Kidney epithelial cell (primary cell): ENCODE results near the gene ARSH. TPM values are rescaled to one million over a fixed set of nuclear protein-coding genes. Genes with fewer than 3 reads are reported as not detected.
"Not testable (repeated sequence)": the region's sequence is repeated elsewhere in the genome, so short reads cannot be mapped to it uniquely, and the experiment has no call there.

ENCODE experiments used
- DNase-seq: peaks from one replicate; pipeline ENCODE4 v3.0.0-alpha.2; 2010; ENCODE audit warnings: low read depth
- H3K27me3 ChIP-seq: 2 replicates; pipeline ENCODE4 v1.6.0; 2011; ENCODE audit warnings: low read length; ENCODE audit not compliant: control insufficient read depth, insufficient read depth
- H3K36me3 ChIP-seq: 2 replicates; pipeline ENCODE4 v1.5.1; 2011; ENCODE audit warnings: low read length; ENCODE audit not compliant: control insufficient read depth, insufficient read depth
- H3K4me3 ChIP-seq: 2 replicates; pipeline ENCODE4 v1.5.1; 2011; ENCODE audit warnings: low read depth, mild to moderate bottlenecking, control low read depth, low read length
- CTCF ChIP-seq: IDR thresholded peaks from 2 replicates; pipeline ENCODE4 v1.5.1; 2011; ENCODE audit warnings: mild to moderate bottlenecking, moderate library complexity, low read length, control low read depth, inconsistent platforms; ENCODE audit not compliant: insufficient read depth, poor library complexity, severe bottlenecking
- total RNA-seq: library from RNA; depleted of rRNA; stranded (reverse); fragments of >200 nt; gene quantifications from 2 replicates; pipeline ENCODE4 v1.2.3, GENCODE V29; 2015

Gene ARSH
- total RNA-seq, 1 donor from 2014 or later = not detected

- no peak for DNase-seq
- no peak overlapping the region for H3K4me3 ChIP-seq
- no peaks in the 10 kb centered on the region for H3K36me3 ChIP-seq
- H3K27me3 ChIP-seq = no peaks in the 10 kb centered on the region
- no peak for TF ChIP-seq CTCF
These were observed 40.2 kb downstream of the ARSH start for GRCh38 chrX:3046253-3047240.

GRCh38 chrX:3050523-3051175, 44.3 kb downstream of the ARSH start:
- DNase-seq, H3K4me3 ChIP-seq, H3K27me3 ChIP-seq, H3K36me3 ChIP-seq: not testable (repeated sequence)

- Histone ChIP-seq H3K4me3 (no peak overlapping the region), H3K27me3 (no peaks in the 10 kb centered on the region), H3K36me3 (no peaks in the 10 kb centered on the region)
- TF ChIP-seq CTCF = no peak
- no peak for DNase-seq
These were observed 46.5 kb downstream of the ARSH start for GRCh38 chrX:3052860-3053259.

GRCh38 chrX:3066555-3066954, 60.2 kb downstream of the ARSH start:
- Histone ChIP-seq H3K36me3 (no peaks in the 10 kb centered on the region), H3K27me3 (no peaks in the 10 kb centered on the region), H3K4me3 (no peak overlapping the region)
- TF ChIP-seq CTCF = no peak
- no peak for DNase-seq

- no peak for DNase-seq
- Histone ChIP-seq H3K4me3 (no peak overlapping the region), H3K36me3 (no peaks in the 10 kb centered on the region), H3K27me3 (no peaks in the 10 kb centered on the region)
- no peak for TF ChIP-seq CTCF
These were observed 69.6 kb downstream of the ARSH start for GRCh38 chrX:3075959-3076358.

- H3K4me3 ChIP-seq = no peak overlapping the region
- no peaks in the 10 kb centered on the region for H3K36me3 ChIP-seq
- DNase-seq = no peak
- H3K27me3 ChIP-seq = no peaks in the 10 kb centered on the region
- no peak for TF ChIP-seq CTCF
These were observed 70.2 kb downstream of the ARSH start for GRCh38 chrX:3076416-3076991.

Other genes starting within 250 kb of the ARSH start
- gene GYG2, start 177.6 kb upstream of the ARSH start, total RNA-seq = 2.2 and 2.5 TPM in 2 replicates
- 25.8 and 30.9 TPM in 2 replicates for gene ARSD, start 77.2 kb upstream of the ARSH start, total RNA-seq
- gene ARSF, start 34.9 kb downstream of the ARSH start, total RNA-seq = not detected in 2 replicates